ENCODE data around the gene PDGFRB.

The PDGFRB gene

DNA sequence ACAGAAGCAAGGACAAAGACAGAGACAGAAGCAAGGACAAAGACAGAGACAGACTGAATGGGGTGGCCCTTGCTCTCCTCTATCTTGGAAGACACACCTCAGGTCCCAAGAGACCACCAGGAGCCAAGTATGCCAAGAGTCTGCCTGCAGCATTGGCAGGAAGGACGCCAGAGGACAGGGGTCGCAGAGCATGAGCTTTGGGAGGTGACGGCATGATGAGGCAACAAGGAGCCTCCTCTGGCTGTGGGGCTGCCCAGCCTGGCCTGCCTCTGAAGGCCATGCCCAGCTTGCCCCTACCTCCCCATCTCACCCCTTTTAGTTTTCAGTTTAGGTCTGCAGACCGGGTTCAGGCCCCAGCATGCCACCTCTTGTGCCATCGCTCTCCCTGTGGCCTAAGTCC, 17.6 kb downstream of the PDGFRB start:
- no peak overlapping the region for H3K27ac ChIP-seq (ENCODE audit: extremely low read depth, low read depth, low read length)
- no peaks in the 10 kb centered on the region for H3K36me3 ChIP-seq (ENCODE audit: control insufficient read depth in 2 of 2, insufficient read depth in 1 of 2, low read length in 2 of 2)
- CTCF ChIA-PET, result interaction anchor here (0.6 to 1.1 kb wide), 2 partner anchors 24 to 87 kb away, joined by 3 to 4 read pairs; no protein-coding TSS in a partner anchor

DNA sequence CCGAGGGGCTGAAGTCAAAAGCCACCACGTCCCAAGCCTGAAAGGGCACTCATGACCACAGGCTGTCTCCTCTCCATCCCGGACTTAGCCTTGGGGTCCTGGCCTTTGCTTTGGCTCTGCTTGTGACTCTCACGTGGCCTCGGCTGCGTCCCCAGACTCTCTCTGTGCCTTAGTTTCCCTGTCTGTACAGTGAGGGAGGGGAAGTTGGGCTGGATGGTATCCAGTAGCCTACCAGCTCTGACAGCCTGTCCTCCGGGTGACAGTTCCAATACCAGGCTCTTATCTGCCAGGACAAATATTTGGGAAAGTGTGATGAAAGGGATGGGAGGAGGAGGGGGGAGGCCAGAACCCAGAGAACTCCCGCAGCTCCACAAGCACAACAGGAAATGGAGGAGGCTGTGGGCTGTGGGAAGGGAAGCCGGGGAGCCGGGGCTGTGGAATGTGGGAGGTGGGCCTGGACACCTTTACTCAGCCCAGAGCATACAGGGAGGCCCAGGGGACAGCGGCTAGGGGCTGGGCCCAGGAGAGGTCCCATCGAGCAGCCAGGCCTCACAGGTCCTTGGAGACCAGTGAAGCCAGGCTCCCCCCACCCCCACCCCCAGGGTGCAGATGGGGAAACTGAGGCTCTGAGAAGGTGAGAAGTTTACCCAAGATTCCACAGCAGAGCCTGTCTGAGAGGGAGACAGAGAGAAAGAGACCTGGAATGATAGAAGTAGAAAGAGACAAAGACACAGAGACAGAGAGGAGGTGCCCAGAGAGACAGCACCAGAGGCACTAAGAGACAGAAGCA, 18.3 kb downstream of the PDGFRB start:
- CTCF ChIA-PET, result interaction anchor here (0.6 to 1.9 kb wide), 3 partner anchors 25 to 88 kb away, joined by 3 to 6 read pairs (median 4); no protein-coding TSS in a partner anchor
- Histone ChIP-seq H3K36me3 (ENCODE audit: control insufficient read depth in 2 of 2, insufficient read depth in 1 of 2, low read length in 2 of 2) (no peaks in the 10 kb centered on the region), H3K9me3 (ENCODE audit: control insufficient read depth, insufficient read depth, low read depth, low read length) (no peaks in the 10 kb centered on the region), H3K4me1 (ENCODE audit: control insufficient read depth, insufficient read depth, low read length) (no peaks in the 10 kb centered on the region), H3K4me3 (ENCODE audit: low read depth, low read length) (no peak overlapping the region), H3K27ac (ENCODE audit: extremely low read depth, low read depth, low read length) (no peak overlapping the region)
- TF ChIP-seq ZFHX2 (tag by site-specific recombination; conservative IDR thresholded peaks at IDR 0.05), result peak; percentile 48; the same call in 1 of the 2 replicates
- peak; percentile 53 for TF ChIP-seq EGR2 (tag by site-specific recombination; IDR thresholded peaks at IDR 0.05; ENCODE audit: low read depth)
- TF ChIP-seq, protein P1, sequence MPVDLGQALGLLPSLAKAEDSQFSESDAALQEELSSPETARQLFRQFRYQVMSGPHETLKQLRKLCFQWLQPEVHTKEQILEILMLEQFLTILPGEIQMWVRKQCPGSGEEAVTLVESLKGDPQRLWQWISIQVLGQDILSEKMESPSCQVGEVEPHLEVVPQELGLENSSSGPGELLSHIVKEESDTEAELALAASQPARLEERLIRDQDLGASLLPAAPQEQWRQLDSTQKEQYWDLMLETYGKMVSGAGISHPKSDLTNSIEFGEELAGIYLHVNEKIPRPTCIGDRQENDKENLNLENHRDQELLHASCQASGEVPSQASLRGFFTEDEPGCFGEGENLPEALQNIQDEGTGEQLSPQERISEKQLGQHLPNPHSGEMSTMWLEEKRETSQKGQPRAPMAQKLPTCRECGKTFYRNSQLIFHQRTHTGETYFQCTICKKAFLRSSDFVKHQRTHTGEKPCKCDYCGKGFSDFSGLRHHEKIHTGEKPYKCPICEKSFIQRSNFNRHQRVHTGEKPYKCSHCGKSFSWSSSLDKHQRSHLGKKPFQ (tag by site-specific recombination; IDR thresholded peaks at IDR 0.05), result no peak
- POLR2A ChIA-PET, result no interaction called here

More for the DNA sequence above, 17.6 kb downstream of the PDGFRB start:
- Histone ChIP-seq H3K4me1 (ENCODE audit: control insufficient read depth, insufficient read depth, low read length) (no peaks in the 10 kb centered on the region), H3K9me3 (ENCODE audit: control insufficient read depth, insufficient read depth, low read depth, low read length) (no peaks in the 10 kb centered on the region), H3K4me3 (ENCODE audit: low read depth, low read length) (no peak overlapping the region)
- TF ChIP-seq RBAK (tag by site-specific recombination; IDR thresholded peaks at IDR 0.05) (no peak), ZNF664 (tag by site-specific recombination; IDR thresholded peaks at IDR 0.05) (no peak), TRIM28 (IDR thresholded peaks at IDR 0.05; ENCODE audit: borderline replicate concordance, low read length) (no peak)
- POLR2A ChIA-PET, result no interaction called here

DNA sequence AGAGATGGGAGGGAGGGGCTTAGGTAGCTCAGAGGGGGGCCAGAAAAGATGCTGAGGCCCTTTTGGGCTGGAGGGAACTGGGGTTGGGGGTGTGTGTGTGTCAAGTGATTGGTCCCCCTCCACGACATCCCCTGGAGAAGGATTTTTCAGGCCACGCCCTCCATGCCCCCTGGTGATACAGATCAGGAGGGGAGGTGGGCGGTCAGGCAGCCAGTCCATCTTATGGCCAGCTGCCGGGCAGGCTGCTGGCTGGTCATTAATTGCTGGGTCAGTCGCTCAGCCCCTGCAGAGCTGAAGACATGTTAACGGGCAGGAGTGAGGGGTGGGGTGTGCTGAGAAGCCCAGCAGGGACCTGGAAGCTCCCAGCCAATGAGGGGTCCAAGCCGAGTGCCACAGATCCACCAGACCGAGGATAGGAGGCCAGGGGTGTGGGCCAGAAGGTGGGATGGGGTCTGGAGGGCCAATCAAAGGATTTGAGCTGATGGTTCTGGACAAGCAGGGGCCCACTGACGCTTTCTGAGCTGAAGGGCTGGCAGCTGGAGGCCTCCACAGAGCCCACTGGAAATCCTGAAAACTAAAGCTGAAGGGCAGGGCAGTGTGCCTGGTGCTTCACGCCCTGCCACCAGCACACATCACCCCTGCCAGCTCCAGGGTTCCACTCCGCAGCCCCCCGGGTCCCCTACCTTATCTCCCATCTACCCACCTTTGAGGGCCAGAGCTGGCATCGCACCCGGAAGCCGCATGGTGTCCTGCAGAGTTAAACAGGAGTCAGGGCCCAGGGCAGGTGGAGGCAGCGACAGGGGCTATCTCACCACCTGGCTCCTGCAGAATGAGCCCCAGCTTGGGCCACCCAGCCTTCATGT, 19.1 kb downstream of the PDGFRB start:
- ChIA-PET POLR2A (no interaction called here), CTCF (interaction anchor here (0.9 to 1.9 kb wide), 2 partner anchors 8 to 82 kb away, joined by 6 read pairs; no protein-coding TSS in a partner anchor)

DNA sequence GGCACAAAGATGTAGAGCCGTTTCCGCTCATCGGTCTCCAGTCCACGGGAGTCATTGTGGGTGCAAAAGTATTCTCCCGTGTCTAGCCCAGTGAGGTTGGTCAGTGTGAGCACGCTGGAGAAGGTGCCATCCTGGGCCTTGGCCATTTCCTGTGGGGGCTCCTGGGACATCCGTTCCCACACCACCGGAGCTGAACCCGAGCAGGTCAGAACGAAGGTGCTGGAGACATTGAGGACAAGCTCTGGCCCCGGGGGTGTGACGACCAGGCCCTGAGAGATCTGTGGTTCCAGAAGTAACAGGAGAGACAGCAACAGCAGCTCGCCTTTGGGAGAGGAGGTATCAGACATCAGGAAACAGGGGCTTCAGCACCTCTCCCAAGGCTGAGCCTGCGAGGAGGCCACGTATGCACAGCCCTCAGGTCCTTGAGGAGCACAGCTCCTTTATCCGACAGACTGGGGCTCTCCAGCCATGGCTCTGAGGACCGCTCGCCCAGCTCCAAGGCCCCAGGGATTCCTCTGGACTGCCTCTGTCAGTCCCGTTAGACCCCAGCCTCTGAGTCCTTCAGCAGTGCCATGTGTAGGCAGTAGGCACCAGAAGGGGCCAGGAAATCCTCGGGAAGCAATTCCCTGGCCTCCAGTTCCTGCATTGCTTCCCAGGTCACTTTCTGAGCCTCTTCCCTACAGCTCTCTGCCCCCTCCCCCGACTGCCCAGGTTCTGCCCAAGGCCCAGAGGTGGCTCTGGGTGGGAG, 19.9 kb downstream of the PDGFRB start:
- TF ChIP-seq ZNF473 (tag by site-specific recombination; IDR thresholded peaks at IDR 0.05) (no peak), ZNF266 (tag by site-specific recombination; IDR thresholded peaks at IDR 0.05; ENCODE audit: low read depth) (no peak), REPIN1 (tag by site-specific recombination; IDR thresholded peaks at IDR 0.05; ENCODE audit: low read depth) (no peak), HOXC10 (CRISPR knock-in tag; IDR thresholded peaks at IDR 0.05) (no peak), GLIS1 (tag by site-specific recombination; IDR thresholded peaks at IDR 0.05) (no peak), ZBTB8A (tag by site-specific recombination; IDR thresholded peaks at IDR 0.05) (no peak), ZNF677 (tag by site-specific recombination; IDR thresholded peaks at IDR 0.05) (no peak), ZNF623 (tag by site-specific recombination; IDR thresholded peaks at IDR 0.05) (no peak), ZNF654 (tag by site-specific recombination; IDR thresholded peaks at IDR 0.05; ENCODE audit: low read depth) (no peak), ZNF132 (tag by site-specific recombination; IDR thresholded peaks at IDR 0.05; ENCODE audit: borderline replicate concordance) (no peak)
- H3K27ac ChIP-seq (ENCODE audit: extremely low read depth, low read depth, low read length), result no peak overlapping the region
- no peaks in the 10 kb centered on the region for H3K4me1 ChIP-seq (ENCODE audit: control insufficient read depth, insufficient read depth, low read length)
- CTCF ChIA-PET, result interaction anchor here (0.6 to 1.9 kb wide), 4 partner anchors 8 to 214 kb away, joined by 3 to 6 read pairs (median 5); no protein-coding TSS in a partner anchor
- no peak overlapping the region for H3K4me3 ChIP-seq (ENCODE audit: low read depth, low read length)
- POLR2A ChIA-PET, result no interaction called here
- no peaks in the 10 kb centered on the region for H3K36me3 ChIP-seq (ENCODE audit: control insufficient read depth in 2 of 2, insufficient read depth in 1 of 2, low read length in 2 of 2)
- H3K9me3 ChIP-seq (ENCODE audit: control insufficient read depth, insufficient read depth, low read depth, low read length), result no peaks in the 10 kb centered on the region

More for the DNA sequence above, 19.1 kb downstream of the PDGFRB start:
- no peaks in the 10 kb centered on the region for H3K9me3 ChIP-seq (ENCODE audit: control insufficient read depth, insufficient read depth, low read depth, low read length)
- H3K36me3 ChIP-seq (ENCODE audit: control insufficient read depth in 2 of 2, insufficient read depth in 1 of 2, low read length in 2 of 2), result no peaks in the 10 kb centered on the region
- no peak for TF ChIP-seq ZNF16 (tag by site-specific recombination; IDR thresholded peaks at IDR 0.05; ENCODE audit: low read depth)
- TF ChIP-seq ZIC2 (tag by site-specific recombination; IDR thresholded peaks at IDR 0.05), result peak; percentile 27; the same call in 1 of the 2 replicates
- no peak for TF ChIP-seq ZBTB7A (tag by site-specific recombination; IDR thresholded peaks at IDR 0.05; ENCODE audit: low read depth)
- 0 out of 2 replicates have a peak, but pooled peaks have one; percentile 11 for TF ChIP-seq GLIS2 (tag by site-specific recombination; IDR thresholded peaks at IDR 0.05)
- TF ChIP-seq TCF7L2 (IDR thresholded peaks at IDR 0.05; ENCODE audit: borderline replicate concordance, low read depth, low read length), result no peak
- TF ChIP-seq ZNF341 (tag by site-specific recombination; IDR thresholded peaks at IDR 0.05; ENCODE audit: low read depth), result no peak
- H3K4me1 ChIP-seq (ENCODE audit: control insufficient read depth, insufficient read depth, low read length), result no peaks in the 10 kb centered on the region
- no peak overlapping the region for H3K4me3 ChIP-seq (ENCODE audit: low read depth, low read length)
- no peak overlapping the region for H3K27ac ChIP-seq (ENCODE audit: extremely low read depth, low read depth, low read length)

Measured in HEK293 (cell line).